Activated naive CD4-positive, alpha-beta T cell treated with anti-CD3 and anti-CD28 coated beads, Interleukin-2, amount 50 U/mL, for 16 hours (primary cell): Measurements from ENCODE around the gene OR8D4.
"Not testable (repeated sequence)": the region's sequence is repeated elsewhere in the genome, so short reads cannot be mapped to it uniquely, and the experiment has no call there.

Experiments
- DNase-seq: peaks from one replicate; pipeline ENCODE4 v3.0.0-alpha.2; 2020

The OR8D4 gene

GRCh38 chr11:123901867-123902266, at the start of gene OR8D4:
Gene OR8D4 (plus strand): TSS chr11:123902167. CDS start chr11:123906432, 4,265 bp downstream.
- DNase-seq: no peak

DNA sequence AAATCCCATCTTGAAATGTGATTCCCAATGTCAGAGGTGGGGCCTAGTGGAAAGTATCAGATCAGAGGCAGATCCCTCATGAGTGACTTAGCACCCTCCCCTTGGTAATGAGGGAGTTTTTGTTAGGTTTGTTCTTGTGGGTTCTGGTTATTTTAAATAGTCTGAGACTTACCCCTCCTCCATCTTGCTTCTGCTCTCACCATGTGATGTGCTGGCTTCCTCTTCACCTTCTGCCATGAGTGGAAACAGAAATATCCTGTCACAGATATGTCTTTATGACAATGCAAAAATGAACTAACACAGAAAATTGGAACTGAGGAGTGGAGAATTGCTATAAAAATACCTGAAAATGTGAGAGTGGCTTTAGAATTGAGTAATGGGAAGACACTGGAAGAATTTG, 49.6 kb upstream of the OR8D4 start:
- DNase-seq: no peak

DNA sequence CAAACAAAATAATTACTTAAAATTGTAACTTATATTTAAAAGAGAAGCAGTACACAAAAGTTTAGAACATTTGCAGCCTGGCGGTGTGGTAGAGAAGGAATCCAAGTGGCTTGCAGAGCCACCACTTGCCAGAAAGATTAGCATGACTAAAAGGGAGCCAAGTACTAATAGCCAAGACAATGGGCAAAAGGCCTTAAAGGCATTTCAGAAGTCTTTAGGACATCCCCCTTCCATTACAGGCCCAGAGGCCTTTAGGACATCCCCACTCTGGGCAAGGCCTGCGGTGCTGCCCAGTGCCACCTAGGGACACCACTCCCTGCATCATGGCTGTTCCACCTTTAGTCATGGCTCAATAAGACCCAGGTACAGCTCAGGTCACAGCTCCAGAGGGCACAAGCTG, 48.9 kb upstream of the OR8D4 start:
- no peak for DNase-seq

GRCh38 chr11:123856444-123856843, 45.5 kb upstream of the OR8D4 start:
- DNase-seq: no peak

GRCh38 chr11:123859731-123860130, 42.2 kb upstream of the OR8D4 start:
- no peak for DNase-seq

DNA sequence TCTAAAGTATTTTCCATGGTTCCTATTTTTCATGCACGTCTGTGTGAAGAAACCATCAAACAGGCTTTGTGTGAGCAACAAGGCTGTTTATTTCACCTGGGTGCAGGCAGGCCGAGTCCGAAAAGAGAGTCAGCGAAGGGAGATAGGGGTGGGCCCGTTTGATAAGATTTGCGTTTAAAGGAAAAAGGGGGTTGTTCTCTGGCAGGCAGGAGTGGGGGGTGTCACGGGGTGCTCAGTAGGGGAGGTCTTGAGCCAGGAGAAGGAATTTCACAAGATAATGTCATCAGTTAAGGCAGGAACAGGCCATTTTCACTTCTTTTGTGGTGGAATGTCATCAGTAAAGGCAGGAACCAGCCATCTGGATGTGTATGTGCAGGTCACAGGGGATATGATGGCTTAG, 36.7 kb upstream of the OR8D4 start:
- DNase-seq: not testable (repeated sequence)

DNA sequence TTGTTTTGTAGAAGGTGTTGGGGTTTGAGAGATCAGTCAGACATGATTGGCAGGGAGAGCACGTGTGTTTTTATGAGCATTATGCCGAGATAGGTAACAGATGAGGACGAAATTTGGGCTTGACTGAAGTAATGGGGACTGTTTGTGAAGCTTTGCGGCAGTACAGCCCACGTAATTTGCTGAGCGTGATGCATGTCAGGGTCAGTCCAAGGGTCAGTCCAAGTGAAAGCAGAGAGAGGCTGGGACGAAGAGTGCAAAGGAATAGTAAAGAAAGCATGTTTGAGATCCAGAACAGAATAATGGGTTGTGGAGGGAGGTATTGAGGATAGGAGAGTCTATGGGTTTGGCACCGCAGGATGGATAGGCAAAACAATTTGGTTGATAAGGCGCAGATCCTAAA, 34.2 kb upstream of the OR8D4 start:
- DNase-seq: not testable (repeated sequence)

DNA sequence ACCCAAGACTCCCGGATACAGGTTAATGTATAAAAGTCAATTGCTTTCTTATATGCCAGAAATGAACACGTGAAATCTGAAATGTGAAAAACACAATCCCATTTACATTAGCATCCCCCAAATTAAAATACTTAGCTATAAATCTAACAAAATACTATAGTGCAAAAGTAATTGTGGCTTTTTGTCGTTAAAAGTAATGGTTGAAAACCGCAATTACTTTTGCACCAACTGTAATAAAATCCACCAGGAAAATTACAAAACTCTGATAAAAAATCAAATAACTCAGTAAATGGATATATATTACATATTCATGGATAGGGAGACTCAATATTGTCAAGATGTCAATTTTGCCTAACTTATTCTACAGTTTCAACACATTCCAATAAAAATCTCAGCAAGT, 21.1 kb upstream of the OR8D4 start:
- DNase-seq: no peak

DNA sequence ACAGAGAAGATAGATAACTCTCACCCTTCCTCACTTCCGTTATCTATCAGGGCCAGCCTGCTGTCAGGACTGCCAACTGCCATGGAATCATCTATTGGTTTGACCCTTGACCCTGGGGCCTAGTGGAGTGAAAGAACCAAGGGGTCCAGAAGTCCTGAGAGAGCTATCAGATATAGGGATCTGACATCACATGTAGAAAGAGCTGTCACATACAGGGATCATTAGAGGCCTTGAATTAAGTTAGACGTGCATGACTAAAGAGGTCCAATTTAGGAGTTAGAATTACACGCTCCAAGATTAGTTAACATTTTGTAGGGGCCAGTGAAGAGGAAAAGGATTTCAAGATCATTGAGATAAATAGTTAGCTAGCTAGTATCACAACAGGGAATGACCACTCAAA, 16.4 kb upstream of the OR8D4 start, which contains the start of gene TMEM225:
TMEM225 (minus strand) TSS at position 101 of the 400 bp plus-strand sequence. CDS start 245 bp downstream, outside the sequence.
- no peak for DNase-seq

GRCh38 chr11:123892031-123892430, 9.9 kb upstream of the OR8D4 start:
- DNase-seq: no peak

GRCh38 chr11:123899792-123900191, 2.2 kb upstream of the OR8D4 start:
- no peak for DNase-seq

DNA sequence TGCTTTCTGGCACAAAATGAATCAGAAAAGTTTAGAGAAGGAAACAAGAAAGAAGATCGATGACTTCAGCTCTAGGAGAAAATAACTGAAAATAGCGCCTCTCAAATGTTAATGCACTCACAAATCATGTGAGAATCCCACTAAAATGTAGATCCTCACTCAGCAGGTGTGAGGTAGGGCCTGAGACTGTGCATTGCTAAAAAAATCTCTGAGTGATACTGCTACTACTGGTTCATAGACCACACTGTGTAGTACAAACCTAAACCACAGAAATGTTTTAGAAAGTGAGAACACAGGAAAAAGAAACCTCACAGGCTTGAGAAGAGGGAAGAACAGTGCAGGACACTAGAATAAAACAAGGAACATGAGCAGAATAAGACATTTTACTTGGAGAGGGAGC, 2.0 kb downstream of the OR8D4 start:
- DNase-seq: no peak

DNA sequence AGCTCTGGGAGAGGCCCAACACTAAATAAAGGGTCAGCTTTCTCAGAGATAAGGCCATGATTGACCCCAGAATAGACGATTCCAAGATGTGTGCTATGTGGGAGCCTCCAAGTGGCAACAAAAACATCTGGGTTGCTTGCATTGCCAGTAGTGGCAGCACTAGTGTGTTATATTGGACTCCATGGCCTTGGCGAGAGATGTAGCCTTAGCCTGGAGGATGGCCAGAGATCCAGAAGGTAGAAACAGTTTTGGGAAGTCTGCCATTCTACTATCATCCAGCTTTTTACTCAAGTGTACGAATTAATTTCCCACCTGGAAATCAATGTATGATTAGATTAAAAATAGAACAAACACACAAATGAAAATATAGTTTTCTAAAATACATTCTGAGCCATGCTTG, 3.0 kb downstream of the OR8D4 start:
- DNase-seq: no peak

DNA sequence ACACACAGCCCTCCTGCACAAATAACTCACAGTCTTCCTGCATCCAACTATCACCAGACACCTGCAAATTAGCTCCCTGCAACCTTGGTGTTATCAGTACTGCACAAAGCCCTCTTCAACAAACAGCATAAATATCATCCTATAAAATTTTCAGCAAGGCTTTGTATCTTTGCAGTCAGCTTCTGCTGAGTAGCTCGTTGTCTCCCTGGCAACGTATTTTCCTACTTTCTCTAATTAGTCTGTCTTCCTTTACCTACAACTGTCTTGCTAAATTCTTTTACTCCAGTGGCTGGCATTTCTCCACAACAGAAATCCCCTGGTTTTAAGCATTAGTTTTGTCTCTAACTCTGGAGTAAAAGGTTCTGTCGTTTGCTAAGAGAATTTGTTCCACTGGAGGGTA, 3.9 kb downstream of the OR8D4 start:
- DNase-seq: no peak

DNA sequence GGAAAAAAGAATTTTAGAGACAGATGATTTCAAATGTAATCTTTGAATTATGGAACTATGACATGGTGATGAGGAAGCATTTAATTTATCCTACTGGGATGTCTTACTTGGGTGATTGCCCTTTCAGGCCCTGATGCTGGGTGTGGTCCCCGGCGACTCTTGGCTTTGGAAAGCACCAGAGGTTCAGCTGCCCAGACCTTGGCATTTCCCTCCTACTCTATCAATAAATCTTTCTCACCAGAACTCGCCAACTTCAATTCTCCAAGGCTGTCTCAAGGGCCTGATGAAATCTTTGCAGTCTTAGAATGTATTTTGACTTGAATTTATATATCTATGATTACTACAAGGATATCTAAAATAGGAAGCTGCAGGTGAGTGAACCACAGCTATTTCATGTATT, 19.0 kb downstream of the OR8D4 start:
- DNase-seq: no peak

DNA sequence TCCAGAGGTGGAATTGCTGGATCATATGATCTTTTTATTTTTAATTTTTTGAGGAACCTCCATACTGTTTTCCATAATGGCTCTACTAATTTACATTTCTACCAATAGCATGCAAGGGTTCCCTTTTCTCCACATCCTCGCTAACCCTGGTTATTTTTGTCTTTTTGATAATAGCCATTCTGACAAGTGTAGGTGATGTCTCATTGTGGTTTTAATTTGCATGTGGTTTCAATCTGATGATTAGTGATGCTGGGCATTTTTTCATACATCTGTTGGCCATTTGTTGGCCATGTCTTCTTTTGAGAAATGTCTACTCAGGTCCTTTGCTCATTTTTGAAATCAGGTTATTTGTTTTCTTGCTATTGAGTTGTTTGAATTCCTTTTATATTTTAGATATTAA, 22.1 kb downstream of the OR8D4 start:
- no peak for DNase-seq

- DNase-seq: no peak
These were observed 37.4 kb downstream of the OR8D4 start, which contains the start of gene OR4D5 for GRCh38 chr11:123939317-123939716. Gene OR4D5 (plus strand): TSS chr11:123939617. CDS start chr11:123939617, 0 bp downstream.

GRCh38 chr11:123942413-123942812, 40.4 kb downstream of the OR8D4 start:
- no peak for DNase-seq

DNA sequence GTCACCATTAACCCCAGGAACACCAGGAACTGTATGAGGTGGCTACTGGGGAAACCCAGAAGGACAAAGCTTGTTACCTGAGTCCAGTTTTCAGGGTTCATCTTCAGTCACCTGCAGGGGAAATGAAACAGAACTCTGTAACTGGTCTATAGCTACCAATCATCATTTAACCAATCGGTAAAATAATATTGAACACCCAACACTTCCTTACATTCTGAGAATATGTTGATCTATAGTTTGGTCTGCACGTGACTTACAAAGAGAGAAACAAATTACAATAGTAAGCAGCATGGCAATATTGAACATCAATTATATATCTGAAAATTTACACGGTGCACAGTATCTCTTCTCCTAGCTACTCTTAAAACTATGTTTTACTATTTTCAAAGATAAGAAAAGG, 41.8 kb downstream of the OR8D4 start, which contains the start of gene OR6T1:
OR6T1 (minus strand) TSS at position 101 of the 400 bp plus-strand sequence; CDS start at position 101, 0 bp downstream.
- no peak for DNase-seq

GRCh38 chr11:123945132-123945531, 43.2 kb downstream of the OR8D4 start:
- DNase-seq: no peak

GRCh38 chr11:123956752-123957151, 54.8 kb downstream of the OR8D4 start:
- no peak for DNase-seq
